Neural progenitor cell (in vitro differentiated cells): ENCODE data around the gene IQCH. TPM values are rescaled to one million over a fixed set of nuclear protein-coding genes. Genes with fewer than 3 reads are reported as not detected.

Source experiments
- DNase-seq: peaks from one replicate; pipeline ENCODE4 v3.0.0-alpha.2; 2016; ENCODE audit warnings: low spot score
- H2AFZ ChIP-seq: fragments of 200-600 bp; sonication (generic); replicated peaks from 2 replicates; pipeline ENCODE4 v1.6.1; 2016; ENCODE audit warnings: antibody characterized with exemption
- H3F3A ChIP-seq: fragments of 200-600 bp; sonication (generic); 2 replicates; pipeline ENCODE4 v1.6.1; 2016; ENCODE audit warnings: antibody characterized with exemption, low read depth
- H3K27ac ChIP-seq: fragments of 200-600 bp; sonication (generic); 2 replicates; pipeline ENCODE4 v1.5.1; 2016; ENCODE audit warnings: mild to moderate bottlenecking
- H3K27me3 ChIP-seq: fragments of 200-600 bp; sonication (generic); 2 replicates; pipeline ENCODE4 v1.6.1; 2016; ENCODE audit warnings: mild to moderate bottlenecking, moderate library complexity
- H3K36me3 ChIP-seq: fragments of 200-600 bp; sonication (generic); 2 replicates; pipeline ENCODE4 v1.5.1; 2016
- H3K4me1 ChIP-seq: fragments of 200-600 bp; sonication (generic); 2 replicates; pipeline ENCODE4 v1.6.1; 2016; ENCODE audit warnings: mixed run types
- H3K4me2 ChIP-seq: fragments of 200-600 bp; sonication (generic); 2 replicates; pipeline ENCODE4 v1.6.1; 2016
- H3K4me3 ChIP-seq: fragments of 200-600 bp; sonication (generic); 2 replicates; pipeline ENCODE4 v1.5.1; 2016
- H3K79me2 ChIP-seq: fragments of 200-600 bp; sonication (generic); 2 replicates; pipeline ENCODE4 v1.6.1; 2016; ENCODE audit warnings: low read depth
- H3K9ac ChIP-seq: fragments of 200-600 bp; sonication (generic); 2 replicates; pipeline ENCODE4 v1.6.1; 2016
- H3K9me3 ChIP-seq: fragments of 200-600 bp; sonication (generic); 2 replicates; pipeline ENCODE4 v1.5.1; 2016; ENCODE audit warnings: low read depth
- H4K20me1 ChIP-seq: fragments of 200-600 bp; sonication (generic); 2 replicates; pipeline ENCODE4 v1.6.1; 2016; ENCODE audit warnings: low read depth
- H3K27ac Mint-ChIP-seq: 3 replicates; pipeline ENCODE4 v1.8.0; 2021; ENCODE audit warnings: mixed read lengths
- H3K27me3 Mint-ChIP-seq: 2 replicates; pipeline ENCODE4 v1.8.0; 2022; ENCODE audit warnings: low read depth, mild to moderate bottlenecking, inconsistent platforms, moderate library complexity, mixed read lengths; ENCODE audit not compliant: insufficient read depth
- H3K36me3 Mint-ChIP-seq: 3 replicates; pipeline ENCODE4 v1.8.0; 2021; ENCODE audit warnings: mixed read lengths
- H3K4me1 Mint-ChIP-seq: 3 replicates; pipeline ENCODE4 v1.8.0; 2021; ENCODE audit warnings: mixed read lengths
- H3K4me3 Mint-ChIP-seq: 3 replicates; pipeline ENCODE4 v1.8.0; 2021; ENCODE audit warnings: mild to moderate bottlenecking, moderate library complexity, mixed read lengths
- H3K9me3 Mint-ChIP-seq: 3 replicates; pipeline ENCODE4 v1.8.0; 2020; ENCODE audit warnings: mixed read lengths
- CTCF ChIP-seq: fragments of 200-600 bp; sonication (generic); IDR thresholded peaks from 2 replicates; pipeline ENCODE4 v1.5.1; 2017; ENCODE audit warnings: antibody characterized with exemption, mild to moderate bottlenecking
- EZH2 ChIP-seq: fragments of 200-600 bp; sonication (generic); IDR thresholded peaks from 2 replicates; pipeline ENCODE4 v1.6.1; 2017; ENCODE audit warnings: antibody characterized with exemption, mild to moderate bottlenecking, moderate library complexity
- EZH2phosphoT487 ChIP-seq: fragments of 200-600 bp; sonication (generic); IDR thresholded peaks from 2 replicates; pipeline ENCODE4 v1.6.1; 2017; ENCODE audit warnings: antibody characterized with exemption
- total RNA-seq: library from RNA; depleted of rRNA; stranded (reverse); fragments of >200 nt; gene quantifications from 2 replicates; pipeline ENCODE4 v1.2.3, GENCODE V29; 2015; ENCODE audit warnings: low replicate concordance

Gene IQCH
- total RNA-seq, 1 donor from 2014 or later, result 21.0 TPM

GRCh38 chr15:67372543-67372942 lies 118.0 kb downstream of the IQCH start:
- no peaks in the 10 kb centered on the region for H3K36me3 ChIP-seq
- peak; percentile 33 for DNase-seq
- no peaks in the 10 kb centered on the region for H3K27me3 ChIP-seq
- no peak overlapping the region for H3K4me3 ChIP-seq
- peaks cover 33% of the 10 kb centered on the region for H3K4me1 ChIP-seq
- no peak for TF ChIP-seq EZH2
- TF ChIP-seq CTCF, result no peak
- no peaks in the 10 kb centered on the region for H4K20me1 ChIP-seq
- no peaks in the 10 kb centered on the region for H3K36me3 Mint-ChIP-seq
- no peak overlapping the region for H3K9ac ChIP-seq
- H3K4me3 Mint-ChIP-seq, result no peak overlapping the region
- H3K27me3 Mint-ChIP-seq, result no peaks in the 10 kb centered on the region
- peaks cover 7% of the 10 kb centered on the region for H3K4me1 Mint-ChIP-seq
- no peaks in the 10 kb centered on the region for H3K9me3 Mint-ChIP-seq
- H3K4me2 ChIP-seq, result peak overlapping the region; percentile 30
- no peak overlapping the region for H3K27ac ChIP-seq
- no peak overlapping the region for H3K27ac Mint-ChIP-seq
- H3K9me3 ChIP-seq, result no peaks in the 10 kb centered on the region
- H2AFZ ChIP-seq, result no peak overlapping the region
- H3F3A ChIP-seq, result no peaks in the 10 kb centered on the region
- H3K79me2 ChIP-seq, result no peaks in the 10 kb centered on the region

GRCh38 chr15:67372986-67373675 lies 118.5 kb downstream of the IQCH start:
- Histone ChIP-seq H4K20me1 (no peaks in the 10 kb centered on the region), H3K36me3 (no peaks in the 10 kb centered on the region), H3K9ac (no peak overlapping the region), H3K79me2 (no peaks in the 10 kb centered on the region), H3K4me1 (peaks cover 33% of the 10 kb centered on the region), H3K4me2 (peak overlapping the region; percentile 30), H2AFZ (no peak overlapping the region), H3K27ac (no peak overlapping the region), H3K4me3 (no peak overlapping the region), H3K27me3 (no peaks in the 10 kb centered on the region), H3K9me3 (no peaks in the 10 kb centered on the region), H3F3A (no peaks in the 10 kb centered on the region)
- TF ChIP-seq EZH2, result no peak
- no peak for TF ChIP-seq EZH2phosphoT487
- TF ChIP-seq CTCF, result no peak
- Mint-ChIP-seq H3K27ac (no peak overlapping the region), H3K4me1 (peaks cover 7% of the 10 kb centered on the region), H3K36me3 (no peaks in the 10 kb centered on the region), H3K9me3 (no peaks in the 10 kb centered on the region), H3K27me3 (no peaks in the 10 kb centered on the region), H3K4me3 (no peak overlapping the region)
- DNase-seq, result no peak

GRCh38 chr15:67373971-67374370 lies 119.4 kb downstream of the IQCH start:
- Histone ChIP-seq H2AFZ (no peak overlapping the region), H3K4me2 (no peak overlapping the region), H3K79me2 (no peaks in the 10 kb centered on the region), H3K4me3 (no peak overlapping the region), H3K9ac (no peak overlapping the region), H3K9me3 (no peaks in the 10 kb centered on the region), H4K20me1 (no peaks in the 10 kb centered on the region), H3K4me1 (peaks cover 32% of the 10 kb centered on the region), H3F3A (no peaks in the 10 kb centered on the region), H3K27ac (no peak overlapping the region), H3K36me3 (no peaks in the 10 kb centered on the region), H3K27me3 (no peaks in the 10 kb centered on the region)
- H3K27ac Mint-ChIP-seq, result no peak overlapping the region
- no peak for TF ChIP-seq CTCF
- TF ChIP-seq EZH2, result no peak
- H3K4me3 Mint-ChIP-seq, result no peak overlapping the region
- DNase-seq, result no peak
- no peaks in the 10 kb centered on the region for H3K27me3 Mint-ChIP-seq
- H3K4me1 Mint-ChIP-seq, result peaks cover 7% of the 10 kb centered on the region
- H3K36me3 Mint-ChIP-seq, result no peaks in the 10 kb centered on the region
- H3K9me3 Mint-ChIP-seq, result no peaks in the 10 kb centered on the region
